GM10248 (cell line): ENCODE data around the gene ACTRT2.

ENCODE experiments used
- CTCF ChIA-PET: fragments of 300-600 bp; sonication (Branson Sonifier 250); formaldehyde crosslinking; extraction: SDS; loops from one replicate; lab custom pipeline; 2021; ENCODE audit warnings: antibody characterized with exemption; lab: Yijun Ruan, JAX
- POLR2A ChIA-PET: fragments of 350-650 bp; sonication (Branson Sonifier 250); formaldehyde crosslinking; extraction: SDS; loops from one replicate; lab custom pipeline; 2020; ENCODE audit warnings: antibody characterized with exemption; lab: Yijun Ruan, JAX
- DNase-seq: peaks from one replicate; pipeline ENCODE4 v3.0.0; 2012; ENCODE audit errors: extremely low spot score
- CTCF ChIP-seq: IDR thresholded peaks from 2 replicates; pipeline ENCODE4 v1.5.1; 2012; ENCODE audit warnings: mild to moderate bottlenecking, low read depth; ENCODE audit errors: extremely low read depth, missing control alignments, control extremely low read depth

The ACTRT2 gene

GRCh38 chr1:3062616-3063378 is 41.5 kb downstream of the ACTRT2 start:
- no peak for TF ChIP-seq CTCF
- DNase-seq, result no peak
- ChIA-PET POLR2A (no interaction called here), CTCF (no interaction called here)

GRCh38 chr1:3063379-3064295 is 42.4 kb downstream of the ACTRT2 start:
- POLR2A ChIA-PET, result no interaction called here
- CTCF ChIA-PET, result no interaction called here
- no peak for TF ChIP-seq CTCF
- DNase-seq, result no peak

DNA sequence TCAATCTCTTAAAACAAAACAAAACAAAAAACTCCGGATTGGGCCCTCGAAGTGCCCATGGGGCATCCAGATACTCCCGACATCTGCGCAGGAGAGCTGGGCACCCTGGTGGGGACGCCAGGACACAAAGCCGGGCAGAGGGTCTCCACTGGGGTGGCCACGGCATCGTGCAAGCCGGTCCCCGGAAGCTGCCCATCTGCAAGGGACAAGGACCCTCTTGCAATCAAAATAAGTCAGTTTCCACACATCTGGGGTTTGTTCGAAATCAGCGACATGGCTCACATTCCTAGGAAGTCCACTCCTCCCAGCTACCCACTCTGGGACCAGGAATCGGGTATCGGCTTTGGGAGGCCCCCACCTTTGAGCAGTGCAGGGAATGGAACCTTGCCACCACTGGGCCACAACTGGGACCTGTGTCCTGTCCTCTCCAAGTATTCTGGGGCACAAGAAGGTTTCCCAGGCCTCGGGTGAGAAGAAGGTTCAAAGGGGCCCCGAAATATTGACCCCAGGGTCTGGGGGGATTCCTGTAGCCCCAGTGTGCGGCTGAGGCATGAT is 43.1 kb downstream of the ACTRT2 start:
- POLR2A ChIA-PET, result no interaction called here
- no peak for DNase-seq
- TF ChIP-seq CTCF, result no peak
- CTCF ChIA-PET, result no interaction called here

- POLR2A ChIA-PET, result no interaction called here
- CTCF ChIA-PET, result no interaction called here
- DNase-seq, result no peak
- TF ChIP-seq CTCF, result no peak
Measured at GRCh38 chr1:3064901-3065300, 43.6 kb downstream of the ACTRT2 start.

DNA sequence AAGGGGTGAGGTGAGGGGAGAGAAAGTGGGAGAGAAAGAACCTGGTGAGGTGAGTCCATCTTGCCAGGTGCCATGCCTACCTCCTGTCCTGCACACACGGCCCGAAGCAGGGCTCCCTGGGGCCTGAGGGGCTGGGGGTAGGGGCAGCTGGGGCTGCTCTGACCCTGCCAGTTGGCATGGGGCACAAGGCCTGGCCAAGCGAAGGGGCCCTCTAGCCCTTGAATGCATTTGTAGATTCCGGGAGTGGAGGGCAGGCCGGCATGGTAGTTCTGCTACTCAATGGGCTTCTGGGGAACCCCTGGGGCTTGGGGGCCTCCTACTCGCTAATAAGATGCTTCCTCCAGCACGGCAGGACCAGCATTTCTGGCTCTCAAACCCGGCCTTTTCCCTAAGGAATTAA is 44.1 kb downstream of the ACTRT2 start:
- ChIA-PET POLR2A (no interaction called here), CTCF (no interaction called here)
- no peak for TF ChIP-seq CTCF
- no peak for DNase-seq

GRCh38 chr1:3065797-3066196 is 44.5 kb downstream of the ACTRT2 start:
- no peak for TF ChIP-seq CTCF
- POLR2A ChIA-PET, result no interaction called here
- CTCF ChIA-PET, result no interaction called here
- no peak for DNase-seq
